Mononuclear cell (primary cell): ENCODE data around the gene SRGAP1. TPM values are rescaled to one million over a fixed set of nuclear protein-coding genes. Genes with fewer than 3 reads are reported as not detected.
A peak's percentile ranks its signal among the peaks of the same experiment; 100 is the strongest.
"Not testable (repeated sequence)": the region's sequence is repeated elsewhere in the genome, so short reads cannot be mapped to it uniquely, and the experiment has no call there.

ENCODE experiments used
- H3K27me3 ChIP-seq: 2 replicates; pipeline ENCODE4 v1.6.0; 2011; ENCODE audit warnings: low read length, control low read depth; ENCODE audit not compliant: insufficient read depth
- H3K4me1 ChIP-seq: 2 replicates; pipeline ENCODE4 v1.5.1; 2011; ENCODE audit warnings: mild to moderate bottlenecking, low read length, control low read depth; ENCODE audit not compliant: insufficient read depth
- H3K4me3 ChIP-seq: 2 replicates; pipeline ENCODE4 v1.5.1; 2011; ENCODE audit warnings: mild to moderate bottlenecking, low read length, moderate library complexity
- H3K9me3 ChIP-seq: 2 replicates; pipeline ENCODE4 v1.5.1; 2011; ENCODE audit warnings: low read depth, mild to moderate bottlenecking, control low read depth, low read length
- total RNA-seq: library from RNA; depleted of rRNA; stranded (reverse); fragments of >200 nt; gene quantifications from one replicate; pipeline ENCODE4 v1.2.3, GENCODE V29; 2012

SRGAP1 gene
- total RNA-seq, 1 donor = 2.1 TPM

DNA sequence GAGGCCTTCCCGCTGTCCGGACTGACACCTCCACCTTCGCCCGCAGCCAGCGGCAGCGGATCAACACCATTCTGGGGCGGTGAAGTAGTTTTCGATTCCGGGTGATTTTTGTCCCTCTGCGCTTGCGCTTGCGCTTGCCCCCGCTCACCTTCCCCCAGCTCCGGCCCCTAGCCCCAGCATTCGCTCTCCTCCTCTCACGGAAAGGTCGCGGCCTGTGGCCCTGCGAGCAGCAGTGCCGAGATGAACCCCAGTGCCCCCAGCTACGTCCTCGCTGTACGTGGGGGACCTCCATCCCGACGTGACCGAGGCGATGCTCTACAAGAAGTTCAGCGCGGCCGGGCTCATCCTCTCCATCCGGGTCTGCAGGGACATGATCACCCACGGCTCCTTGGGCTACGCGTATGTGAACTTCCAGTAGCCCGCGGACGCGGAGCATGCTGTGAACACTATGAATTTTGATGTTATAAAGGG, 22.7 kb upstream of the SRGAP1 start:
- peaks cover 2% of the 10 kb centered on the region for H3K27me3 ChIP-seq
- H3K9me3 ChIP-seq = no peaks in the 10 kb centered on the region
- H3K4me3 ChIP-seq = peak overlapping the region; percentile 17
- H3K4me1 ChIP-seq = no peaks in the 10 kb centered on the region

- Histone ChIP-seq H3K4me1 (no peaks in the 10 kb centered on the region), H3K27me3 (peaks cover 2% of the 10 kb centered on the region), H3K4me3 (no peak overlapping the region), H3K9me3 (no peaks in the 10 kb centered on the region)
Measured at GRCh38 chr12:63822352-63822751, 22.1 kb upstream of the SRGAP1 start.

DNA sequence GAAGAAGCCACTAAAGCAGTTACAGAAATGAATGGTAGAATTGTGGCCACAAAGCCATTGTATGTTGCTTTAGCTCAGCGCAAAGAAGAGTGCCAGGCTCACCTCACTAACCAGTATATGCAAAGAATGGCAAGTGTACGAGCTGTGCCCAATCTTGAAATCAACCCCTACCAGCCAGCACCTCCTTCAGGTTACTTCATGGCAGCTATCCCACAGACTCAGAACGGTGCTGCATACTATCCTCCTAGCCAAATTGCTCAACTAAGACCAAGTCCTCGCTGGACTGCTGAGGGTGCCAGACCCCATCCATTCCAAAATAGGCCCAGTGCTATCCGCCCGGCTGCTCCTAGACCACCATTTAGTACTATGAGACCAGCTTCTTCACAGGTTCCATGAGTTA, 21.5 kb upstream of the SRGAP1 start:
- Histone ChIP-seq H3K4me3 (no peak overlapping the region), H3K27me3 (peaks cover 2% of the 10 kb centered on the region), H3K9me3 (no peaks in the 10 kb centered on the region), H3K4me1 (no peaks in the 10 kb centered on the region)

- Histone ChIP-seq H3K27me3 (peaks cover 2% of the 10 kb centered on the region), H3K4me1 (no peaks in the 10 kb centered on the region), H3K4me3 (no peak overlapping the region), H3K9me3 (no peaks in the 10 kb centered on the region)
Measured at GRCh38 chr12:63826006-63826585, 18.4 kb upstream of the SRGAP1 start.

DNA sequence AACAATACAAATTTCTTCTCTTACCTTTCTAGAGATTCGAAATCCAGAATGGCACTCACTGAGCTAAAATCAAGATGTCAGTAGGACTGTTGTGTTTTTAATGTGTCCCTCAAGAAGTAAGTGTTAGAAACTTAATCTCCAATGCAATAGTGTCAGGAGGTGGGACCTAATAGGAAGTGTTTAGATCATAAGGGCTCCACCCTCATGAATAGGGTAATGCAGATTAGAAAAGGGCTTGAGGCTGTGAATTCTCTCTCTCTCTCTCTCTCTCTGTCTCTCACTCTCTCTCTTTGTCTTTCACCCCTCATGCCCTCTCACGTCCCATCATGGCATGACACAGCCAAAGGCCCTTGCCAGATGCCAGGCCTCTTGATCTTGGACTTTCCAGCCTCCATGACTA, 15.6 kb upstream of the SRGAP1 start:
- Histone ChIP-seq H3K4me3 (no peak overlapping the region), H3K9me3 (no peaks in the 10 kb centered on the region), H3K27me3 (no peaks in the 10 kb centered on the region), H3K4me1 (no peaks in the 10 kb centered on the region)

- no peaks in the 10 kb centered on the region for H3K4me1 ChIP-seq
- no peak overlapping the region for H3K4me3 ChIP-seq
- no peaks in the 10 kb centered on the region for H3K9me3 ChIP-seq
- no peaks in the 10 kb centered on the region for H3K27me3 ChIP-seq
Measured at GRCh38 chr12:63836046-63836445, 8.5 kb upstream of the SRGAP1 start.

DNA sequence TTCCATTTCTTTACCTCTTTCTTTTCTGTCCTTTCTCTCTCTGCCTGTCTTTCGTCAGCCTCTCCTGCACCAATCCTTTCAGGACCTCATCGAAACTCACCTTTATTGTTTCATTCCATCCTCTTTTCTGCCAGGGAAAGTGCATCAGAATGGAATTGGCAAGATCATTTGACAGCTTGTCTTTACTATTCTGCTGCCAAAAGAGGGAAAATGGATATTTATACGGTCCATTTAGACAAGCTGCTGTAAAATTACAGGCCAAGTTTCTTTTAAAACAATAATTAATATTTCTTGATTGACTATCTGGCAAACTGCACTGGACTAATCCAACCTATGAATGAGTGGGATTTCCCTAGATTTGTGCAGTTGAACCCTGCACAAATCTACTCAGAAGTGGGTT, 7.6 kb upstream of the SRGAP1 start:
- H3K9me3 ChIP-seq = no peaks in the 10 kb centered on the region

GRCh38 chr12:63838411-63838810, 6.1 kb upstream of the SRGAP1 start:
- H3K4me3 ChIP-seq = no peak overlapping the region

More for the DNA sequence above, 7.6 kb upstream of the SRGAP1 start:
- no peaks in the 10 kb centered on the region for H3K27me3 ChIP-seq
- no peak overlapping the region for H3K4me3 ChIP-seq
- no peaks in the 10 kb centered on the region for H3K4me1 ChIP-seq

GRCh38 chr12:63841011-63841410, 3.5 kb upstream of the SRGAP1 start:
- Histone ChIP-seq H3K4me1 (peaks cover 20% of the 10 kb centered on the region), H3K9me3 (no peaks in the 10 kb centered on the region), H3K4me3 (no peak overlapping the region), H3K27me3 (peaks cover 13% of the 10 kb centered on the region)

More at GRCh38 chr12:63838411-63838810, 6.1 kb upstream of the SRGAP1 start:
- Histone ChIP-seq H3K27me3 (no peaks in the 10 kb centered on the region), H3K9me3 (no peaks in the 10 kb centered on the region), H3K4me1 (peaks cover 3% of the 10 kb centered on the region)

GRCh38 chr12:63841571-63841970, 2.9 kb upstream of the SRGAP1 start:
- no peaks in the 10 kb centered on the region for H3K9me3 ChIP-seq
- H3K4me3 ChIP-seq = no peak overlapping the region
- H3K4me1 ChIP-seq = peaks cover 20% of the 10 kb centered on the region
- peaks cover 13% of the 10 kb centered on the region for H3K27me3 ChIP-seq

DNA sequence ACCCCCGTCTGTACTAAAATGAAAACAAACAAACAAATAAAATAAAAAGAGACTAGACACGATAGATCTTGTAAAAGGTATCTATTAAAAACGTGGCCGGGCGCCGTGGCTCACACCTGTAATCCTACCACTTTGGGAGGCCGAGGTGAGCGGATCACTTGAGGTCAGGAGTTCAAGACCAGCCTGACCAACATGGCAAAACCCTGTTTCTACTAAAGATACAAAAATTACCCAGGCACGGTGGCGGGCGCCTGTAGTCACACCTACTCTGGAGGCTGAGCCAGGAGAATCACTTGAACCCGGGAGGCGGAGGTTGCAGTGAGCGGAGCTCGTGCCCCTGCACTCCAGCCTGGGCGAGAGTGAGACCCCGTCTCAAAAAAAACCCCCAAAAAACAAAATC, 1.8 kb upstream of the SRGAP1 start:
- H3K27me3 ChIP-seq = peaks cover 13% of the 10 kb centered on the region
- peaks cover 20% of the 10 kb centered on the region for H3K4me1 ChIP-seq
- not testable (repeated sequence) for H3K4me3 ChIP-seq, H3K9me3 ChIP-seq

DNA sequence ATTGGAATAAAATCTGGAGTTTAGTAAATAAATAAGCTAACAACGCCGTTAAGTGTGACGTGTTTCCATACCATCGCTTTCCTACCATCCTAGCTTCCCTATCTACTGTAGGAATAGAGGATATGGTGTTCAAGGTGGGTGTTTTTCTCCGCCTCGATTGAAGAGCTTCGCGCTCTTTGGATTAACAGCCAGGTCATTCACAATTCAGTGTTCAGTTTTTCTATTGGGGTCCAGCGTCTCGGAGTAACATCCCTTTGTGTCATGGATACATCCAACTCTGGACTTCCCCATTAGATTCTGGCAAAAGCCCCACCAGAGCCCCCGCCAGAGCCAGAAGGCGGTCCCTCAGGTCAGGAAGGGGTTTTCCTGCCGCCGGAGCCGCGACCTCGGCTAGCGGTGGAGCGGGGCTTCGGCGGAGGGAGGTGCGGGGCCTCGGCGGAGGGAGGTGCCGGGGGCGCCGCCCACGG, 1.2 kb upstream of the SRGAP1 start:
- Histone ChIP-seq H3K27me3 (peaks cover 13% of the 10 kb centered on the region), H3K9me3 (no peaks in the 10 kb centered on the region), H3K4me3 (peak overlapping the region; percentile 42)

GRCh38 chr12:63843721-63844390, 644 bp upstream of the SRGAP1 start:
- Histone ChIP-seq H3K4me3 (peak overlapping the region; percentile 42), H3K27me3 (peaks cover 13% of the 10 kb centered on the region), H3K9me3 (no peaks in the 10 kb centered on the region), H3K4me1 (peaks cover 20% of the 10 kb centered on the region)

More for the DNA sequence above, 1.2 kb upstream of the SRGAP1 start:
- peaks cover 20% of the 10 kb centered on the region for H3K4me1 ChIP-seq

DNA sequence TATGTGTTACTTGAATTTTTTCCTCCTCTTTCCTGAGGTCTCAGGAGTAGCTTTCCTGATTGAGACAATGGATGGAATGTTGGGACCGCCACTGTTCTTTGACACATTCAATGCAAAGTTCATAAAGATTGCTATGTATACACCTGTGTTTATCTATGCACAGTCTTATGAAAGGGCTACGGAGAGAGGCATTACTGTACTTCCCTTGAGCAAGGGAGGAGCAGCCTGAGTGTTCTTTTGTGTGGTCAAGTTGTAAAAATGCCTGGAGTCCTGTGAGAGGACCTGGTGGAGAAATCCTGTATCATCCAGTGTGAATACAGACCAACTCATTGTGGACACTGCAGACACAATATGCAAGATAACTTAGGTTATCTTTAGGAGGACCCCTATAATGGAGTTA, 1.2 kb downstream of the SRGAP1 start:
- Histone ChIP-seq H3K9me3 (no peaks in the 10 kb centered on the region), H3K4me3 (no peak overlapping the region), H3K4me1 (peaks cover 20% of the 10 kb centered on the region), H3K27me3 (peaks cover 13% of the 10 kb centered on the region)

- no peak overlapping the region for H3K4me3 ChIP-seq
- peaks cover 20% of the 10 kb centered on the region for H3K4me1 ChIP-seq
- peaks cover 13% of the 10 kb centered on the region for H3K27me3 ChIP-seq
- no peaks in the 10 kb centered on the region for H3K9me3 ChIP-seq
Measured at GRCh38 chr12:63846238-63846967, 1.9 kb downstream of the SRGAP1 start.
